H9 (cell line): ENCODE data around the gene NDUFS2. TPM values are rescaled to one million over a fixed set of nuclear protein-coding genes. Genes with fewer than 3 reads are reported as not detected.

ENCODE experiments used
- DNase-seq: peaks from one replicate; pipeline ENCODE4 v3.0.0-alpha.2; 2017
- H2AFZ ChIP-seq: one replicate; pipeline ENCODE4 v1.6.1; 2013; ENCODE audit warnings: mild to moderate bottlenecking, low read length, control low read depth, moderate library complexity
- H2AK5ac ChIP-seq: 2 replicates; pipeline ENCODE4 v1.6.1; 2013; ENCODE audit warnings: low read length, control low read depth, mixed read lengths; ENCODE audit not compliant: insufficient read length
- H2BK120ac ChIP-seq: one replicate; pipeline ENCODE4 v1.6.1; 2013; ENCODE audit warnings: low read depth, mild to moderate bottlenecking, low read length, control low read depth, inconsistent platforms; ENCODE audit not compliant: poor library complexity, severe bottlenecking
- H2BK12ac ChIP-seq: 2 replicates; pipeline ENCODE4 v1.6.1; 2013; ENCODE audit warnings: low read length, control low read depth, mixed read lengths, low read depth; ENCODE audit not compliant: insufficient read length
- H2BK15ac ChIP-seq: 2 replicates; pipeline ENCODE4 v1.6.1; 2013; ENCODE audit warnings: low read depth, low read length, control low read depth
- H2BK20ac ChIP-seq: one replicate; pipeline ENCODE4 v1.6.1; 2013; ENCODE audit warnings: low read depth, mild to moderate bottlenecking, low read length, control low read depth, inconsistent platforms; ENCODE audit not compliant: poor library complexity, severe bottlenecking
- H2BK5ac ChIP-seq: 2 replicates; pipeline ENCODE4 v1.6.1; 2013; ENCODE audit warnings: low read length, control low read depth, mixed read lengths; ENCODE audit not compliant: insufficient read length
- H3K14ac ChIP-seq: 2 replicates; pipeline ENCODE4 v1.6.1; 2013; ENCODE audit warnings: low read length, control low read depth; ENCODE audit not compliant: insufficient read depth
- H3K18ac ChIP-seq: 2 replicates; pipeline ENCODE4 v1.6.1; 2013; ENCODE audit warnings: low read depth, mild to moderate bottlenecking, mixed read lengths, low read length, control low read depth; ENCODE audit not compliant: insufficient read length
- H3K23ac ChIP-seq: 2 replicates; pipeline ENCODE4 v1.6.1; 2013; ENCODE audit warnings: low read length, control low read depth, mixed read lengths, low read depth; ENCODE audit not compliant: insufficient read length
- H3K23me2 ChIP-seq: 2 replicates; pipeline ENCODE4 v1.6.1; 2013; ENCODE audit warnings: low read depth, mild to moderate bottlenecking, mixed read lengths, low read length, control low read depth; ENCODE audit not compliant: insufficient read length, poor library complexity, severe bottlenecking
- H3K27ac ChIP-seq: 2 replicates; pipeline ENCODE4 v1.5.1; 2013; ENCODE audit warnings: low read length, control low read depth, mixed read lengths, low read depth; ENCODE audit not compliant: insufficient read length
- H3K27me3 ChIP-seq: 2 replicates; pipeline ENCODE4 v1.6.1; 2013; ENCODE audit warnings: low read length, control low read depth, inconsistent platforms; ENCODE audit not compliant: insufficient read depth
- H3K4ac ChIP-seq: 2 replicates; pipeline ENCODE4 v1.6.1; 2013; ENCODE audit warnings: low read depth, mild to moderate bottlenecking, control low read depth, inconsistent platforms, low read length, moderate library complexity
- H3K4me1 ChIP-seq: 2 replicates; pipeline ENCODE4 v1.6.1; 2013; ENCODE audit warnings: low read length, control low read depth, inconsistent platforms; ENCODE audit not compliant: insufficient read depth
- H3K4me2 ChIP-seq: 2 replicates; pipeline ENCODE4 v1.6.1; 2013; ENCODE audit warnings: low read length, control low read depth, mixed read lengths; ENCODE audit not compliant: insufficient read length, insufficient read depth
- H3K56ac ChIP-seq: 2 replicates; pipeline ENCODE4 v1.6.1; 2013; ENCODE audit warnings: low read depth, mild to moderate bottlenecking, mixed read lengths, low read length, control low read depth; ENCODE audit not compliant: insufficient read length
- H3K79me1 ChIP-seq: 2 replicates; pipeline ENCODE4 v1.6.1; 2013; ENCODE audit warnings: low read depth, mild to moderate bottlenecking, moderate library complexity, low read length, control low read depth, inconsistent platforms; ENCODE audit not compliant: insufficient read depth, poor library complexity, severe bottlenecking
- H3K79me2 ChIP-seq: 2 replicates; pipeline ENCODE4 v1.6.1; 2013; ENCODE audit warnings: low read length, control low read depth, inconsistent platforms; ENCODE audit not compliant: insufficient read depth
- H3K9ac ChIP-seq: 2 replicates; pipeline ENCODE4 v1.6.1; 2013; ENCODE audit warnings: low read length, control low read depth, mixed read lengths; ENCODE audit not compliant: insufficient read length; ENCODE audit errors: extremely low read depth
- H3K9me3 ChIP-seq: one replicate; pipeline ENCODE4 v1.6.1; 2013; ENCODE audit warnings: low read depth, low read length, inconsistent platforms; ENCODE audit not compliant: control insufficient read depth
- H3T11ph ChIP-seq: one replicate; pipeline ENCODE4 v1.6.1; 2013; ENCODE audit warnings: mild to moderate bottlenecking, low read length, control low read depth, inconsistent platforms
- H4K20me1 ChIP-seq: one replicate; pipeline ENCODE4 v1.6.1; 2013; ENCODE audit not compliant: control insufficient read depth, insufficient read length, insufficient read depth
- H4K5ac ChIP-seq: 2 replicates; pipeline ENCODE4 v1.6.1; 2013; ENCODE audit warnings: low read depth, mild to moderate bottlenecking, mixed read lengths, low read length, control low read depth; ENCODE audit not compliant: insufficient read length
- H4K8ac ChIP-seq: replicated peaks from 2 replicates; pipeline ENCODE4 v1.6.1; 2013; ENCODE audit warnings: low read length, control low read depth, mixed read lengths, low read depth; ENCODE audit not compliant: insufficient read length
- H4K91ac ChIP-seq: 2 replicates; pipeline ENCODE4 v1.6.1; 2013; ENCODE audit warnings: low read depth, mild to moderate bottlenecking, moderate library complexity, mixed read lengths, low read length, control low read depth; ENCODE audit not compliant: insufficient read length
- H3K27ac Mint-ChIP-seq, 3 experiments: 2 replicates in 2 of 3; 3 replicates in 1 of 3; pipeline ENCODE4 v1.8.0; 2020 to 2021; ENCODE audit warnings: mixed read lengths in 3 of 3, mild to moderate bottlenecking in 1 of 3, moderate library complexity in 1 of 3
- H3K27me3 Mint-ChIP-seq: 2 replicates; pipeline ENCODE4 v1.8.0; 2021; ENCODE audit warnings: low read depth, mild to moderate bottlenecking, moderate library complexity, mixed read lengths
- H3K36me3 Mint-ChIP-seq, 3 experiments: 2 replicates in 2 of 3; 3 replicates in 1 of 3; pipeline ENCODE4 v1.8.0; 2020 to 2021; ENCODE audit warnings: low read depth in 3 of 3, mixed read lengths in 3 of 3; ENCODE audit not compliant: insufficient read depth in 1 of 3
- H3K4me1 Mint-ChIP-seq, 2 experiments: 2 replicates each; pipeline ENCODE4 v1.8.0; 2020; ENCODE audit warnings: mixed read lengths in 2 of 2
- H3K4me3 Mint-ChIP-seq, 2 experiments: 2 replicates in 1 of 2; 3 replicates in 1 of 2; pipeline ENCODE4 v1.8.0; 2020 to 2021; ENCODE audit warnings: mild to moderate bottlenecking in 2 of 2, mixed read lengths in 2 of 2, moderate library complexity in 1 of 2
- H3K9me3 Mint-ChIP-seq, 2 experiments: 2 replicates in 1 of 2; 3 replicates in 1 of 2; pipeline ENCODE4 v1.8.0; 2020; ENCODE audit warnings: mild to moderate bottlenecking in 2 of 2, mixed read lengths in 2 of 2, moderate library complexity in 1 of 2
- CTCF ChIP-seq: fragments of 200-600 bp; sonication (generic); conservative IDR thresholded peaks from 3 replicates; pipeline ENCODE4 v1.8.0; 2021; ENCODE audit warnings: antibody characterized with exemption, mild to moderate bottlenecking
- WGBS: extraction: QIAGEN DNeasy Blood & Tissue Kit; methylation state at CpG from one replicate; pipeline ENCODE4 v1.1.7; 2013; ENCODE audit warnings: missing lambda C conversion rate, low lambda C conversion rate, mixed read lengths; ENCODE audit not compliant: insufficient read length; ENCODE audit errors: extremely low coverage; 5-methylcytosine and 5-hydroxymethylcytosine counted together
- total RNA-seq: library from RNA; stranded (reverse); gene quantifications from 2 replicates; pipeline ENCODE4 v1.2.1, GENCODE V29; 2021

Gene NDUFS2
- total RNA-seq, 1 experiment from 2014 or later: 84.5 TPM

- H2BK20ac ChIP-seq: no peak overlapping the region
- no peak overlapping the region for H2BK12ac ChIP-seq
Measured at GRCh38 chr1:161177936-161178244, 24.3 kb upstream of the NDUFS2 start.

More at GRCh38 chr1:161177936-161178244, 24.3 kb upstream of the NDUFS2 start:
- WGBS: no CpG with 5 or more reads among the region's 9 CpGs
- Histone ChIP-seq H3K9ac (no peak overlapping the region), H3K79me1 (no peaks in the 10 kb centered on the region), H2BK120ac (no peak overlapping the region), H3K4ac (no peak overlapping the region), H3T11ph (no peak overlapping the region), H4K5ac (no peak overlapping the region), H4K91ac (no peak overlapping the region), H3K4me2 (peak overlapping the region; percentile 76), H4K8ac (no peak overlapping the region), H2AFZ (no peak overlapping the region), H3K23me2 (peaks cover 6% of the 10 kb centered on the region), H3K18ac (no peak overlapping the region), H3K9me3 (no peaks in the 10 kb centered on the region), H2BK5ac (no peak overlapping the region), H2AK5ac (no peak overlapping the region), H3K56ac (no peak overlapping the region), H3K27ac (no peak overlapping the region), H3K14ac (no peak overlapping the region), H3K79me2 (no peaks in the 10 kb centered on the region), H3K4me1 (no peaks in the 10 kb centered on the region; the same call in 1 of the 2 replicates), H3K23ac (no peak overlapping the region), H2BK15ac (no peak overlapping the region), H4K20me1 (no peaks in the 10 kb centered on the region), H3K27me3 (no peaks in the 10 kb centered on the region)
- peaks cover 9 to 32% (median 29%) of the 10 kb centered on the region in 3 experiments; a peak in 6 of 7 replicates for H3K36me3 Mint-ChIP-seq
- no peaks in the 10 kb centered on the region for H3K9me3 Mint-ChIP-seq
- peaks cover 3% of the 10 kb centered on the region for H3K27me3 Mint-ChIP-seq
- no peak for DNase-seq
- TF ChIP-seq CTCF: no peak
- peak overlapping the region; percentile 99 to 100 (median 100); a peak in 4 of 7 replicates for H3K27ac Mint-ChIP-seq
- H3K4me1 Mint-ChIP-seq: peaks cover 19 to 21% of the 10 kb centered on the region in 2 experiments
- peak overlapping the region; percentile 93 to 100 for H3K4me3 Mint-ChIP-seq
